K562 treated with DMSO at 1 percent for 48 hours (cell line): ENCODE data around the gene RNF182. TPM values are rescaled to one million over a fixed set of nuclear protein-coding genes. Genes with fewer than 3 reads are reported as not detected.

Experiments
- total RNA-seq: library from RNA; unstranded; fragments of 300-600 nt; gene quantifications from 2 replicates; pipeline ENCODE4 v1.2.3, GENCODE V29; 2022; ENCODE audit warnings: low replicate concordance; ENCODE audit errors: extremely low read depth

The RNF182 gene
- not detected in 2 replicates for total RNA-seq

GRCh38 chr6:13924949-13925881 lies at the start of gene RNF182:
Gene RNF182 (plus strand): TSS chr6:13924952. CDS start chr6:13977120, 52,168 bp downstream.

Other genes with a start within 250 kb of the RNF182 start
- gene RANBP9, start 213.1 kb upstream of the RNF182 start, total RNA-seq: not detected in 2 replicates
- not detected in 2 replicates for gene MCUR1, start 110.4 kb upstream of the RNF182 start, total RNA-seq
- gene CD83, start 192.8 kb downstream of the RNF182 start, total RNA-seq: not detected in 2 replicates